ENCODE measurements around the gene ARMC9.
"Not testable (repeated sequence)": the region's sequence is repeated elsewhere in the genome, so short reads cannot be mapped to it uniquely, and the experiment has no call there.

Gene ARMC9

DNA sequence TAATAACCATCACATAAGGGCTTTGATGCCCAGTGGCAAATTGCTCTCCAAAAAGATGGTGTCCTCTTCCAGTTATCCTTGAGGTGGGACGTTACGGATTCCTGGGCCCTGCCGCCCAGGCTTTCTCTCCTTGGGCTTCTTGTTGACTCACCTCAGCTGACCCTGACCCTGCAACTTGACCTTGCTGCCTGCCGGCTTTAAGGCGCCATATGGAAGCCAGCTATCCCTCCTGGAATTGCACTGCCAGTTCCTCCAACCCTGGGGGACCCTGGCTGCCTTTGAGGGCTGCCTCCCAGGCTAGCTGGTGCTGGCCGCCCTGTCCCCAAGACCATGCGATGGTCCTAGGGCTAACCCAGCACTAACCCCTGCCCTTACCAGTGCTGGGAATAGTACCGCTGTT is 168.7 kb downstream of the ARMC9 start:
- no peak for DNase-seq (ENCODE audit: low spot score)

DNA sequence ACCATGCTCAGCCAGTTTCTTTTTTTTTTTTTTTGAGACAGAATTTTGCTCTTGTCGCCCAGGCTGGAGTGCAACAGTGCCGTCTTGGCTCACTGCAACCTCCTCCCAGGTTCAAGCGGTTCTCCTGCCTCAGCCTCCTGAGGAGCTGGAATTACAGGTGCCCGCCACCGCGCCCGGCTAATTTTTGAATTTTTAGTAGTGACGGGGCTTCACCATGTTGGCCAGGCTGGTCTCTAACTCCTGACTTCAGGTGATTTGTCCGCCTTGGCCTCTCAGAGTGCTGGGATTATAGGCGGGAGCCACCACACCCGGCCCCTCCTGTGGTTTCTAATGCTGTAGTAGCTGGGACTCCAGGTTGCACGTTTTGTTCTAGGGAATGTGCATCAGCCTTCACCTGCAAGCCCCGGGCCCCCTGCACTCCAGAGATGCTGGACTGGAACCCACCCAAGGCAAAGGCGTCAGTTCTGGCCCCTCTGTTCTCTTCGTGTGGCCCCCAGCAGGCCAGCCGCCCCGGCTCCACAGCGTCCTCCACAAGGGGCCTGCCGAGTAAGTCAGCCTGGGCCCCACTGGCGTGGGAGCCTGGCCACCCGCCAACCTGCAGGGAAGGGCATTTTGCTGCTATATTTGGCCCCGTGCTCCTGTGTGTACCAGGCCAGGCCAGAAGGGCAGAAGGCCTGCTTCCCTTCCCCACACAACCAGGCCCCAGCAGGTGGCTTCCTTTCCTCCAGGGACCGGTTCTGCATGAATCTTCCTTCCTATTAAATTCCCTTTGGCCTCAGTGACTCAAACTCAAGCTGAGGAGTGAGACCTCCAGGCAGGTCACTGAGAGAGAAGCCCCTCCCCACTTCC is 171.4 kb downstream of the ARMC9 start:
- DNase-seq (ENCODE audit: low spot score), result no peak

DNA sequence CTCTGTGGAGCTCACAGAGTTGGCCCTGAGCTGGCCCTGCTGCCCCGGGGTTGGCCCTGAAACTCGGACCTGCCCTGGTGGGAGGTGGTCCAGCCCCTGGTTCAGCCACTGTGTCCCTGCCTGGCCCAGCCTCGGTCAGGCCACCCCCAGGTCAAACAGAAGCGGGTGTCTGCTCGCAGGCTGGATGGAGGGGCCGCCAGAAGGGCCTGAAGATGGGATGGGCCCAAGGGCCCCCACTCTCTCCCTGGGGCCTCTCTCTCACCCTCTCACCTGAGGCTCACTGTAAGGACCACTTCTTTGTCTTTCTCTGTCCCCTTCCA is 172.0 kb downstream of the ARMC9 start:
- no peak for DNase-seq (ENCODE audit: low spot score)

DNA sequence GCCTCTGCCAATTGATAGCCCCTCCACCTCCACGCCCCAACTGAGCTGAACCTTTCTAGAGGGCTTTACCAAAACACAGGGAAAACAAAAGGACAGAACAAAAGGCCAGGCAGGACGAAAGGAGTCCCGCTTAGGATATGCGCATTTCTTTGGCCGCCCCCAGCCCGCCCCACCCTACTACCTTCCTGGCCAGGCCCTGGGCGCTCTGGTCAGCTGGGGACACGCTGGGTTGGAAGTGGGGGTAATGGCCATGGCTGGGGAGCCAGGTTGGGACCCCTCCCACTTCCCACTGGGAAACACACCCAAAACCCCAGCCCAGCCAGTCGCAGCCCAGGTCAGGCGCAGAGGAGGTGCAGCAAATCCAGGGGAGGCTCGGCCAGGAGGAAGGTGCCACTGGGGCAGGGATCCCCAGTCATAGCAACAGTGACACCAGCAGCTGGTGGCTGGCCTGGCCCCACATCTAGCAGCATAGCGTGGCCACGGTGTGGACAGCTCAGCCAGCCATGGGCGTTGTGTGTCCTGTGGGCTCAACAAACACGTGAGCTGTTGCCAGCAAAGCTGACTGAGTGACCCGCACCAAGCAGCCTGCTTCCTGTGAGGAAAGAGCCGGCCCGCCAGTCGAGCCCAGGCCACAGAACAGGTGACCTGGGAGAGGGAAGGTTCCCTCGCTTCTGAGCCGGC is 172.5 kb downstream of the ARMC9 start:
- no peak for DNase-seq (ENCODE audit: low spot score)

DNA sequence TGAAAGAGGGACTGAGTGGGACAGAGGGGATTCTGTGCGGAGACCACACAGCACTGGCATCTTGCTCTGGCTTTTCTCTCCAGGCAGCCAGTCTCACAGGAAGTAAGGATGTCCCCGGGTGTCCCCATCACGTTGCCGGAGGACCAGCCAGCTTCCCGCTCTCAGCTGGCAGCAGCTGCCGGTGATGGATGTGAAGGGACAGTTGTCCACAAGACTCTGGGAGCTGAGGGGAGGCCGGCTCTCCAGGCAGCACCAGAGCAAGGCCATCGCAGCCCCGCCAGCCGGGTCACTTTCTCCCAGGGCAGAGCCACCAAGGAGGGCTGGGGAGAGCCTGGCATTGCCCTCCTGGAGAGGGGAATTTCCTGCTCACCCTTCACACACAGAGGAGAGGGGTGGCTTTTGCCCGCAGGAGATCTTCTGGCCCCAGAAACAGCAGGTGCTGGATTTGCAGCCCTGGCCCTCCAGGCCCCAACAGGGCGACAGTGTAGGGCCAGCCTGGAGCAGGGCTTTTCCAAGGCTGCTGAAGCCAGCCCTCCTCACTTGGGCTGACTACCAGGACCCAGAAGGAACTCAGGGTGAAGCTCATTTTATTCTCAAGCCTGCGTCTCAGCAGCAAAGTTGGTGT is 173.1 kb downstream of the ARMC9 start:
- no peak for DNase-seq (ENCODE audit: low spot score)

DNA sequence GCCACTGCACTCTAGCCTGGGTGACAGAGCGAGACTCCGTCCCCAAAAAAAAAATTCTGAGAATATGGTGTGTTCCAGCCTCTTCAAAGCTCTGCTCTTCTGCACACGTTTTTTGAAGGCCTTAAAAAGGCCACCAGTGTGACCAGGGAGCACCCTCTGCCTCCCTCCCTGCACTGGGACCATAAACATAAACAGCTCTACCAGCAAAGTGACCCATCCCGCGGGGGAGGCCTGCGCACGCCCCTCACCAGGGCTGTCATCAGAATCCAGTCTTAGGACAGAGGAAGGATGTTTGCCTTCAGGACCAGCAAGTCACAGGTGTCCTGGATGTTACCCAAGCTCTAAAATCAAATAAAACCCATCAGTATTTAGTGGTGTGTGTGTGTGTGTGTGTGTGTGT is 173.9 kb downstream of the ARMC9 start:
- no peak for DNase-seq (ENCODE audit: low spot score)

DNA sequence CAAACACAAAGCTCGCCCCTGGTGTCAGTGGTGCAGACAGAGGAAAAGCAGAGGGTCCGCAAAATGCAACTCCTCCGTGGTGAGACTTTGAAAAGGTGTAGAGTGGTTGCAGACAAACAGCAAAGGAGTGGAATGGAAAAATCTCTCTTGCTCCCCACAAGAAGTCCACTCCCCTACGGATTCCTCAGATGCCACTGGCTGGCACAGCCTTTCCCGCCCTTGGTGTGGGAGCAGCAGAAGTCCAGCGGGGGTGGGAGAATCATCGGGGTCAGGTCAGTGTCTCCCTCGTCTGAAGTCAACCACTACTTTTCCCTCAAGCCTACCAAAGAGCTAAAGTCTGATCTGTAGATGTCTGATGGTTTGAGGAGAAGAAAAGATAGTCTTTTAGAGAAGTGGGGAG is 174.8 kb downstream of the ARMC9 start:
- DNase-seq (ENCODE audit: low spot score), result no peak

DNA sequence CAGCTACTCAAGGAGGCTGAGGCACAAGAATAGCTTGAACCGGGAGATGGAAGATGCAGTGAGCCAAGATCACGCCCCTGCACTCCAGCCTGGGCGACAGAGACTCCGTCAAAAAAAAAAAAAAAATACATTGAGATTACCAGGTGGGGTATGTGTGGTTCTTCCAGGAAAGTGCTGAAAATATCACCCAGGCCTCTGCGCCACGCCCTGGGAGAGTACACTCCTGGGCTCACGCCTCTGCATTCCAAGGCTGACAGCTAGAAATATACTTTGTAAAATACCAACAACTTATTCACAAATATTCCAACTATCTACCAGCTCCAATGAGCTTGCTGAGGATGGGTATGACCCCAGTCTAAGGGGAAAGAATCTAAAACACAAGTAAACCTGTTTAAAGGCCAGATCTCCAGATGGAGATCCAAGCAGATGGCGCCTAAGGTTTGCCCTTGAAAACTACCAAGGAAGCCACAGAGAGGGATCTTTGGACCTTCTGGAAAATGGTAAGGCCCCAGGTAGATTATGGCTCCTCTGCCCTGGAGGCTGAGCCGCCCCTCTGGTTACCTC is 175.4 kb downstream of the ARMC9 start:
- no peak for DNase-seq (ENCODE audit: low spot score)

DNA sequence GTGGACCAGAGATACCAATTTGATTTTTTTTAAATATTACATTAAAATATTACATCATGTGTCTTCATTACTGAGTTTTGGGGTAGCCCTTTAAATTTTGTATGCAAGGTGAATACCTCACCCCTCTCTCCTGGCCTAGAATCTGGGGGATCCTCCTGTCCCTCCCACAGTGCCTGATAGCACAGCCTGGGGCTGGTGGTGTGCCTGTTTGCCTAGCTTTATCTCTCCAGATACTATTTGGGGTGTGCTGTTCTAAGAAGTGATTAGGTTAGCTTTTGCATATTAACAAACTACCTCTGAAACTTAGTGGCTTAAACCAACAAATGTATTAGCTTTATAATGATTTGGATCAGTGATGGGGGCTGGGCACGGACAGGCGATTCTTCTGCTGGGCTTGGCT is 176.3 kb downstream of the ARMC9 start:
- DNase-seq (ENCODE audit: low spot score), result no peak

DNA sequence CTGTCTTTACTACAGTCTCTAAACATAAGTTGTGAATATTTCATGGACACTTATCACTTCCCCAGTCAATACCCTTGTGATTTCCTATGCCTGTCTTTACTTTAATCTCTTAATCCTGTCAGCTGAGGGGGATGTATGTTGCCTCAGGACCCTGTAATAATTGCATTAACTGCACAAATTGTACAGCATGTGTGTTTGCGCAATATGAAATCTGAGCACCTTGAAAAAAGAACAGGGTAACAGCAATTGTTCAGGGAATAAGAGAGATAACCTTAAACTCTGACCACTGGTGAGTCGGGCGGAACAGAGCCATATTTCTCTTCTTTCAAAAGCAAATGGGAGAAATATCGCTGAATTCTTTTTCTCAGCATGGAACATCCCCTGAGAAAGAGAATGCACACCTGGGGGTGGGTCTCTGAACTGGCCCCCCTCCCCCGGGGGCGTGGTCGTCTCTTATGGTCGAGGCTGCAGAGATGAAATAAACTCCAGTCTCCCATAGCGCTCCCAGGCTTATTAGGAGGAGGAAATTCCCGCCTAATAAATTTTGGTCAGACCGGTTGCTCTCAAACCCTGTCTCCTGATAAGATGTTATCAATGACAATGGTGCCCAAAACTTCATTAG is 177.7 kb downstream of the ARMC9 start:
- DNase-seq (ENCODE audit: low spot score), result not testable (repeated sequence)

DNA sequence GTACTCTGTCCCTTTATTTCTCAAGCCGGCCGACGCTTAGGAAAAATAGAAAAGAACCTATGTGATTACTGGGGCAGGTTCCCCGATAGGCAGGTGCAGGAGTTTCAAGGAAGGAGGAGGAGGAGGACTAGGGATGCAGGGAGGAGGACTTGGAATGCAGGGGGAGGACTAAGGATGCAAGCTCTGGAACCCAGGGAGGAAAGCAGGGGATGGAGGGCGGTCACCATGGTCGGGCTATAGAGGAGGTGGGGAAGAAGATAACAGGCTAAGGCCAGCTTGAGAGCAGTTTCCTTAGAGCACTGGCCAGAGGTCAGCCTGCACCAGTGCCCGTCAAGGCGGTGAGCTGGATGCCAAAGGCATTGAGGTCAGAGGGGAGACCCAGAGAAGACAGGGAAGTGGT is 178.4 kb downstream of the ARMC9 start:
- no peak for DNase-seq (ENCODE audit: low spot score)

DNA sequence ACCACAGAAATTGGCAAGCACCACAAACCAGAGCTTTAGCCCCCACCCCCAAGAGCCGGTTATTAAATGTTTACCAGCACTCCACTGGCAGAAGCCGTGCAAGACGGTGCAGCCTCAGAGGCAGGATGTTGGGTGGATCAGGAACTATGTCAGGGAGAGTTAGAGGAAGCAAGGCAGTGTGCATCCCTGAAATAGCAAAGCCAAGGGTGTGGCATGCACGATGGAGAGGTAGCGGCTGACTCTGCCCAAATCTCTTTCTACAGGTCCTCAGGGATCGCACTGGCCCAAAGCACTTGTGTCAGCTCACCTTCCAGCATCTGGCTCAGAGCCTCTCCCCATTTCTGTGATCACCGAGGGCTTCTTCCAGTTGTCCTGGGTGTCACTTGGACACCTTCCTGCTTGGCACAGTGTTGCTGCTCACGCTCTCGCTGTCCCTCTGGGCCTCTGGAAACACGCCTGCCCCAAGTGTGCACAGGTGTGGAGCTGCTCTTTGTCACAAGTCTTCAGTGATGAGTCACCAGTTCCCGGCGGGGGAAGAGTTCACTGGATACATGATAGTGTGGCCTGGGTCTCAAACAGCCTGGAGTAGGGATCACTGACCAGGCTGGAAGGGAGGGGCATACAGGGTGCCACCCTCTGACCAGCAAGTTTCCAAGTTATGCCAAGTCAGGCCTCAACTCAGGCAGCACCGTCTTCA is 179.7 kb downstream of the ARMC9 start:
- no peak for DNase-seq (ENCODE audit: low spot score)

DNA sequence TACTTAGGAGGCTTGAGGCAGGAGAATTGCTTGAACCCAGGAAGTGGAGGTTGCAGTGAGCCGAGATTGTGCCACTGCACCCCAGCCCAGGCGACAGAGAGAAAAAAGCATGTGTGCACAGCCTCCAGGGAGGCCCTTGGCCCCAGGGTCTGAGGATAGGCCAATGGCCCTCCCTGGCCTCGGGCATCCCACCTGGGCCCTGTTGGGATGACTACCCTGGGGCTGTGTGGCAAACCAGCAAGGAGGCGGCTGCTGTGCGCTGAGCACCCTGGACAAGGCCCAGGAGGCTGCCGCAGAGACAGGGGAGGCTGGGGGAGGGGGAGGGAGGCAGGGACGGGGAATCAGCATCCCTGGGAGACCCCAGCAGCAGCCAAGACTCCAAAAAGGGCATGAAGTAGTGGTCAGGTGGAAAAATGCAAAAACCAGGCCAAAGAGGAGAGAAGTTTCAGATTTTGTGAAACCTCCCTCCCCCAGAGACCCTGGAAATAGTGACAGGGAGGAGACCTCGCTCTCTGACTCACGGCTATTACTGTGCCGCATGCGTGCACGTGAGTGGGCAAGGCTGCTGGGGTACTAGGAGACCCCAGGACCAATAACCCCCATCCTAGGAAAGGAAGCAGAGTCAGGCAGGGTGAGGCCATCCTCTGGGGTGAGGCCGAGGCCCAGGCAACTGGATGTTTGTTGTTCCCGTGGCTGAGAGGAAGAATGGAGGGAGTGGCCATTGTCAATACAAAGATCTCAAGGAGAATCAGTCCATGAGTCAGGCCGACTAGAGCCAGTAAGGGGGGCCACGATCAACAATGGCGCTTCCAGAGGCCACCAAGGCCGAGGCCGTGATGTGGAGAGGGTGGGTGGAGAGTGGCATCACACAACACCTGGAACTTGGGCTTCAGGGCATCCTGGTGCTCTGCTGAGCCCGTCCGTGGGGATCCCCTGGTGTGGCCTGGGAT is 181.1 kb downstream of the ARMC9 start:
- no peak for DNase-seq (ENCODE audit: low spot score)

DNA sequence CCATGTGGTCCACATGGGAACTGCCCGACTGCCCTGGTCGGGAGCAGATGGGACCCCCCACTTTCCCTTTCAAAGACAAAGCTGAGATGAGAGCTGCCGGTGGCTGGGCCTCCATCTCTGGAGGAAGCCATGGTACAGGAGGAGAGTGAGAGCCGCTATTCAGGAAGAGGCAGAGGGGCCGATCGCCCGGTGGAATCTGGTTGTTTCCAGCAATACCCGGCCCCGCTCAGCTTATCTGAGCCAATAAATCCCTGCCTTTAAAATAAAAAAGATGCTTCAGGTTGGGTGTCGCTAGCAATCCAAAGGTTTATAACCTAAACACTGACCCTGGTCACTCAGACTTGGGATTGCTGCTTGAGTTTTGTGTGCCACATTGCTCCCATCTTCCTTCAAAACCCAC is 181.9 kb downstream of the ARMC9 start:
- DNase-seq (ENCODE audit: low spot score), result no peak

DNA sequence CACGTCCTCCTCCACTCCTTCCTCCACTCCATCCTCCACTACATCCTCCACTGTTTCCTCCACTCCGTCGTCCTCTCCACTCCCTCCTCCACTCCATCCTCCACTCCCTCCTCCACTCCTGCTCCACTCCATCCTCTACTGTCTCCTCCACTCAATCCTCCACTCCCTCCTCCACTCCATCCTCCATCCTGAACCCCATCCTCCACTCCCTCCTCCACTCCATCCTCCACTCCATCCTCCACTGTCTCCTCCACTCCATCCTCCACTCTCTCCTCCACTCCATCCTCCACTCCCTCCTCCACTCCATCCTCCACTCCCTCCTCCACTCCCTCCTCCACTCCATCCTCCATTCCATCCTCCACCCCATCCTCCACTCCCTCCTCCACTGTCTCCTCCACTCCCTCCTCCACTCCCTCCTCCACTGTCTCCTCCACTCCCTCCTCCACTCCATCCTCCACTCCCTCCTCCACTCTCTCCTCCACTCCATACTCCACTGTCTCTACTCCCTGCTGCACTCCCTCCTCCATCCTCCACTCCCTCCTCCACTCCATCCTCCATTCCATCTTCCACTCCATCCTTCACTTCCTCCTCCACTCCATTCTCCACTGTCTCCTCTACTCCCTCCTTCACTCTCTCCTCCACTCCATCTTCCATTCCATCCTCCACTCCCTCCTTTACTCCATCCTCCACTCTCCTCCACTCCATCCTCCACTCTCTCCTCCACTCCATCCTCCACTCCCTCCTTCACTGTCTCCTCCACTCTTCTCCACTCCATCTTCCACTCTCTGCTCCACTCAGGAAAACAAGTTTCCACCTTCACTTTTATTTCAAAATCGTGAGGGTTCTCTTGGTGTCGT is 182.8 kb downstream of the ARMC9 start:
- no peak for DNase-seq (ENCODE audit: low spot score)

DNA sequence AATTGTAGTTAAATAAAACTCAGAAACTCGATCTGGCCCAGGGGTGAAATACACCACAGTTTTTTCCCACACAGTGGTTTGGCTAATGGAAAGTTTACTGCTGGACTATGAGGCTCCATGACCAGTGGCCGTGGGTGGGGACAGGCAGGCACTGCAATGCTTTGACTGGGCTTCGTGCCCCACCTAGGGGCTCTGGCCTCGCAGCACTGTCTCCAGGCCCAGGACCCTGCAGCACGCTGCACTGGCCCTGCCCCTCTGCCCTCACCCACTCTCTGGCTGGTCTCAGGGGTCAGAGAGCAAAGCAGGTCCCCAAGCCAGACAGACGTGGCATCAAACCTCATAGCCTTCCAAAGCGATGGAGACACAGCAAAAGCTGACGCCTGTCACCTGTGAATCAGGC is 183.7 kb downstream of the ARMC9 start:
- DNase-seq (ENCODE audit: low spot score), result no peak

DNA sequence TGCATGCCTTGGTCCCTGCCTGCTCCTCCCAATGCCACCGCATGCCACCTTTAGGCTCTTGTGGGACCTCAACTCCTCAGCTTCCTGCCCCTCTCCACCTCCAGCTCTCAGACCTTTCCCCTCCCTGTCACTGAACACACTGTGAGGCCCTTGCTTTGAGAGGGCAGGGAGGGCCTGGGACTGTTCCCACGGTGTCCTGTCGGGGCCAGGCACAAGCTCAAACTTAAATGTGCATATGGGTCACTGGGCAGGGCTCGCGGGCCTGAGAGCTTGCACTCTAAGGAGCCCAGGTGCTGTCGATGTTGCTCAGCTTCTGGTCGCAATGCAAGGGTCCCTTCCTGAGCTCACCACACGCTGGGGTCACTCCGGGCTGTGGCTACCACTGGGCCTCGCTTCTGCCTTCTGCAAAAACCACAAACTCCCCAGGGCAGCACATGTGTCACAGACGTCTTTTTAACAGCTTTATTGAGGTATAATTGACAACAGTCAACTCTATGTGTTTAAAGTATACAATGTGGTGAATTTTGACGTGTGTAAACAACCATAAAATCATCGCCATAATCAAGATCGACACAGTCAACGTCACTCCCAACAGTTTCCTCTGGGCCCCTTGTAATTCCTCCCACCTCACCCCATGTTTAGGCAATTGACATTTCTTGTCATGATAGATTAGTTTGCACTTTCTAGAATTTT is 185.1 kb downstream of the ARMC9 start:
- DNase-seq (ENCODE audit: low spot score), result no peak

DNA sequence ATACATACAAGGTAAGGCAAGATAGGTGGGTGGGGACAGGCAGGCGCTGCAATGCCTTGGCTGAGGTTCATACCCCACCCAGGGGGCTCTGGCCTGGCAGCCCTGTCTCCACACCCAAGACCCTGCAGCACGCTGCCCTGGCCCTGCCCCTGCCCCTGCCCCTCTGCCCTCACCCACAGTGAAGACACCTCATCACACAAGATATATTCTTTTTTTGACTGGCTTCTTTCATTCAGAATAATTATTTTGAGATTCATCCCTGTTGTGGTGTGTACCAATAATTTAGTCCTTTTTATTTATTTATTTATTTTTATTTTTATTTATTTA is 185.6 kb downstream of the ARMC9 start:
- DNase-seq (ENCODE audit: low spot score), result no peak

DNA sequence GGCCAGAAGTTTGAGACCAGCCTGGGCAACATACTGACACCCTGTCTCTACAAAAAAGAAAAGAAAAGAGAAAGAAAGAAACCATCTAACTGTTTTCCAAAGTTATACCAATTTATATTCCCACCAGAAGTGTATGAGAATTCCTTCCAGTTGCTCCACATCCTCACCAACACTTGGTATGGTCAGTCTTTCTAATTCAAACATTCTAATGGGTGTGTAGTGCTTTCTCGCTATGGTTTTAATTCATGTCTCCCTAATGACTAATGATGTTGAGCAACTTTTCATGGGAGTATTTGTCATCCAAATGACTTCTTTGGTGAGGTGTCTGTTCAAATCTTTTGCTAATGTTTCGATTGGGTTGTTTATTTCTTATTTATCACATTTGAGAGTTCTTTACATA is 186.5 kb downstream of the ARMC9 start:
- no peak for DNase-seq (ENCODE audit: low spot score)

Measured in CD4-positive, alpha-beta T cell treated with Interleukin-15 for 4 hours (primary cell).